Activated gamma-delta T cell treated with anti-CD3 and anti-CD28 coated beads, Interleukin-2, amount 50 U/mL, for 16 hours (primary cell): ENCODE measurements around the gene CDYL2.

Source experiments
- DNase-seq: peaks from one replicate; pipeline ENCODE4 v3.0.0-alpha.2; 2020; ENCODE audit warnings: low read depth

CDYL2 gene

DNA sequence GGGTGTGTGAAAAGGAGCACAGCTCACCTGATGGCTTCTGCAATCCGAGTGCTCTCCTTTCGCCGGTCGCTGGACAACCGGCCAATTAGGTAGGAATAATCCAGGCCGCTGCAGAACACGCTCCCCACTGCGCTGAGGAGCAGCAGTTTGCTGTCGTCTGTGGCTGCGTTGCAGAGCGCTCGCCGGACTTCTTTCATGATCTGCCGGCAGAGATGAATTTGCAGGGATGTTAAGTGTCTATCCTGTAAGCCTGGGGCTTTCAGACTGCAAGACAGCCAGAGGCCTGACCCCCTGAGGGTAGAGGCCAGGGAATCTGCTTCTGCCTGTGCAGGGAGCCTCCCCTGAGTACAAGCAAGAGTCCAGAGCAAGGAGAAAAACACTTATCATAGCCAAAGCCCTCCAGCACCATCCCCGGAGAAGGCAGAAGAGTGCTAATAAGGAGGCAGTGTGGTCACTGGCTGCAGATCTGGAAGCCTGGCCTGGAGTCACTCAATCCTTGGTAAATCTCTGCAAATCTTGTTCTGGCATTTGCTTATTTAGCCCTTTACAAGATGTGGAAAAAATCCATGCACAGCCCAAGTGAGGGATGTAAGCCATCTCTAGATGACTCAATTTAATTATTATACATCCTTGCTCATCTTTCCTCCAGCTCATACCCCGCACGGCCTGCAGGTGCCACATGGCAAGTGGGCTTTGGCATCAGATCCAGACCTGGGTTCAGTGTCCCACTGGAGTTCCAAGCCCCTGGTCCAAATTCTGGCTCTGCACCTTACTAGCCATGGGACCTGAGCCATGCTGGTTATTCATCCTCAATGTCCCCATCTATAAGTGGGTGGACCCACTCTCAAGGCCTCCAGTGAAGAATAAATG, 183.4 kb downstream of the CDYL2 start:
- DNase-seq, result no peak

DNA sequence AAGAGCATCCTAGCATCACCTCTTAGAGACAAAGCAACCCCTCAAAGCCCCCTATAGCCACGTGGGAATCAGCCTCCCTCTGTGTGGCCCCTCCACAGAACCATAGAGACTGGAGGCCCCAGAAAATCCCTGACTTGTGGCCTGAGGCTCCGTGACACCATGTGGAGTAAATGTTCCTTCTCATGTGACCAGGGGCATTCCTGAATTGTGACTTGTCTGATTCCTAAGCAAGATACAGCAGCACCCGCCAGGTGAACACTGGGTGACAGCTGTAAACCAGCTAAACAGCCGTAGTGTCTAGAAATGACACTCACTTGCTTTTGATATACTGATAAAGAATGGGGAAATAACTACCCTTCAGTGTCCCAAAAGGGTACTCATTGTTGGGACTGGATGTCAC, 184.6 kb downstream of the CDYL2 start:
- DNase-seq, result no peak

DNA sequence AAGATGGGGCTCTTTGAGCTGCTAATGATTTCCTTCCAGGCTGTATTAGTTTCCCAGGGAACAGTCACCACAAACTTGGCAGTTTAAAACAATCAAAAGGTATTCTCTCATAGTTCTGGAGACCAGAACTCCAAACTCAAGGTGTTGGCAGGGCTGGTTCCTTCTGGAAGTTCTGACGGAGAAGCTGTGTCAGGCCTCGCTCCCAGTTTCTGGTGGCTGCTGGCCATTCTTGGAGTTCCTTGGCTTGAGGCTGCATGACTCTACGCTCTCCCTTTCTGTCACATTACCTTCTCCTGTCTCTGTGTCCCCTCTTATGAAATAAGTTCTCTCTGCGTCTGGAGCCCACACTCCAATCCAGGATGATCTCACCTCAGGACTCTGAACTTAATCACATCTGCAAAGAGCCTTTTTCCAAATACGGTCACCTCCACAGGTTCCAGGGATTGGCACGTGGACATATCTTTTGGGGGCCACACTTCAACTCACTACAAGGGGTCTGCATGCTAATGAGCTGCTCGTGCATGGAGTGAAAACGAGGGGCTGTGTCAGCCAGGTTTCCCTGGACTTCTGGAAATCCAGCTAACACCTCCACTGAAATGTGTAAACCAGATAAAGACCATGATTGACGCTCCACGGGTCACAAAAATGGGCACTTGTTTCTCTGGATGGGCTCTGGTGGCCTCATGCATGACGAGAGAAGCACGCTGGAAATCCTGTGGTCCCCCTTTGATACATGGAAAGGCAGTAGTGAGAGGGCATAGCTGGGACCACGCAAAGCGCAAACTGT, 185.3 kb downstream of the CDYL2 start:
- DNase-seq, result no peak

DNA sequence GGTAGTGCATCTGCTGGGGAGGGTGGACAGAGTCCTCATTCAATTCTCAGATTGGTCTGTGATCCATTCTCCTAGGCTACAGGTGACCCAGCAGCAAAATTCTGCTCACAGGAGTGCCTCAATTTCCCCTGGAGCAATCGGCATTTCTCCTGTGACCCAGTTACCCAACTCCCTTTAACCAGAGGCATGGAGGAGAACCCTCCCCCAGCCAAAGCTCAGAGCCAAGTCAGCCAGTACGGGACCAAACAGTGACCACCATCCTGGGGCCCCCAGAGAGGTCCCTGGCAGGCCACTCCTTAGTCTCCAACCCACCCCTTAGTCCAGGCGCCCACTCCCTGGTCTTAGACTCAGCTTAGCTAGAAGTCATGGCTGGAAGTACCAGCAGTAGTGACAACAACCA, 188.0 kb downstream of the CDYL2 start:
- no peak for DNase-seq

DNA sequence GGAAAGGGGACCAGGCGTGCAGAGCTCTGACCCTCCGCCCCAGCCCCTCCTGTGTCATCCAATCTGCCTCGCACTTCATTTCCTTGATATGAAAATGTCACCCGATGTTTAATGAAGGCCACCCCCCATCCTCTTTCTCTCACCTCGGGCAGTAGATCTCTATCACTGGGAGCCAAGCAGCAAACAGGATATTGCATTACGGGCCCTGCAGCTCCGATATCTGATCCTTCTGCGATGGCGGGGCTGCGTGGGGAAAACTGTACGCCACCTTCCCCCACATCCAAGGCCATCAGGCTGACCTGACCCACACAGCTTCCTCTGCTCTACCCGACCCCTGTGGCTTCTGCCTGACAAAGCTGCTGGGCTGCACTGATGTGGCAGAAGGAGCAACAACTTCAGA, 188.7 kb downstream of the CDYL2 start:
- no peak for DNase-seq

DNA sequence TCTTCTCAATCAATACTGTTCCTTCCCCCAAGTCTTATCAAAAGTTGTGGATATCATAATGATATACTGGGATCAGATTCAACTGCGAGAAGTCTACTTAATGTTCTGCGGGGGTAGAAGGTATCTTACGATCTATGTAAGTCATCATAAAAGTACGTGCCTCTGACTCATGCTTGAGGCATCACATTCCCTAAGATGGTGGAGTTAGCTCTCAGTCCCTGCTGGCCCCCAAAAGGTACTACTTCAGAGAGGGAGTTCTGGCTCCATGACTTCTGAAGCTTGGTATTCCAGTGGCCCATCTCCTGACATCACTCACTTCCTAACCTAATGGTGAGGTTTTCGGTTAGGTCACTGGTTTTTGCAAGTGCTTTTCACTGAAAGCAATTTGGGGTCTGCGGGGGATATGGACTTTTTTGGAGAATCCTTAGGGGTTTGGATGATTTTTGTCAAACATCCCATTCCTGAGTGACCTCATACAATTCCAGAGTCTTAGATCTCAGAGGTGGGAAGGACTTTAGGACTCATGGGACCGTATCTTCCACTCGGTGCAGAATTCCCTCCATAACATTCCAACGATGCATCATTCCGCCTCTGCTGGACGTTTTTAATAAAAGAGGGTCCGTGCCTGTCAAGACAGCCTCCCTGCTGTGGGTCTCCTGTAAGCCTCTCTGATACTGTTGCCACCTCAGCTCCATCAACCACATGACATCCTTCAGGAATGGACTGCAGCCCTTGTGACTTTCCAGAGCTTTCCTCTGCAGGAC, 189.3 kb downstream of the CDYL2 start:
- no peak for DNase-seq

DNA sequence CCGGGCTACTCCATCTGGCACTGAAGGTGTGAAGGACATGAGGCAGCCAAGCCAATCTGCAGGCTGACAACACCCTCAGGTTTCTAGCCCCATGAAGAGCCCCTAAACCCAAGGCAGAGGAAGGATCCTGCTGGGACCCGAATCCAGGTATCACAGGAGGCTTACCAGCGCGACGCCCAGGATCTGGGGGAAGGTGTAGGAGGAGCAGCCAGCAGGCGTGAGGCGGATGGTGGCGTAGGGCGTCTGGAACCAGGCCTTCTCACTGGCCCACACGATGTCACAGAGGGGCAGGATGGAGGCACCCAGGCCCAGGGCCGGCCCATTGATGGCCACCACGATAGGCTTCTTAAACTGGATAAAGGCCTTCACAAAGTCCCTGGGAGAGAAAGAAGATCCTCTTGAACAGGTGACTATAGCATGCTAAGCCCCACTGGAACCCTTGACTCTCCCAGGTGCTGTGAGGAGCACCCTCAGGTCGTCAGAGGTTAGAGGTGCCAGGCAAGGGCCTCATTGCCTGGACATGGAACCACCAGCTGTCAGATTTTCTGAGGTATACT, 191.9 kb downstream of the CDYL2 start:
- no peak for DNase-seq

DNA sequence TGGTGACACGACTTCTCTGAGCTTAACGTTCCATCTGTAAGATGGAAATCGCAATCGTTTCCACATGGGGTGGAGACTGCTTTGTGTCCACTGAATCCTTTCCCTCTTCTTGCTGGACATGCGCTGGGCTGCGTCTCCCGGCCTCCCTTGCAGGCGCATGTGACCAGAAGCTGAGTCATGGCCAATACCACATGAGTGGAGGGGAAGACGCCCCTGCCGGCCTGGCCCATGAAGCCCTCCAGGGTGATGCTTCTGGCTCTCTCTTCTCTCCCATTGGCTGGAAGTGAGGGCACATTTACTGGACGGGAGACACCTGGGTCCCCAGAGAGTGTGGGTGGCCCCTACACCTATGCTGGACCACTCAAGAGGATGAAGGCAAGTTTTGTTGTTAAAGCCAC, 192.5 kb downstream of the CDYL2 start:
- no peak for DNase-seq

DNA sequence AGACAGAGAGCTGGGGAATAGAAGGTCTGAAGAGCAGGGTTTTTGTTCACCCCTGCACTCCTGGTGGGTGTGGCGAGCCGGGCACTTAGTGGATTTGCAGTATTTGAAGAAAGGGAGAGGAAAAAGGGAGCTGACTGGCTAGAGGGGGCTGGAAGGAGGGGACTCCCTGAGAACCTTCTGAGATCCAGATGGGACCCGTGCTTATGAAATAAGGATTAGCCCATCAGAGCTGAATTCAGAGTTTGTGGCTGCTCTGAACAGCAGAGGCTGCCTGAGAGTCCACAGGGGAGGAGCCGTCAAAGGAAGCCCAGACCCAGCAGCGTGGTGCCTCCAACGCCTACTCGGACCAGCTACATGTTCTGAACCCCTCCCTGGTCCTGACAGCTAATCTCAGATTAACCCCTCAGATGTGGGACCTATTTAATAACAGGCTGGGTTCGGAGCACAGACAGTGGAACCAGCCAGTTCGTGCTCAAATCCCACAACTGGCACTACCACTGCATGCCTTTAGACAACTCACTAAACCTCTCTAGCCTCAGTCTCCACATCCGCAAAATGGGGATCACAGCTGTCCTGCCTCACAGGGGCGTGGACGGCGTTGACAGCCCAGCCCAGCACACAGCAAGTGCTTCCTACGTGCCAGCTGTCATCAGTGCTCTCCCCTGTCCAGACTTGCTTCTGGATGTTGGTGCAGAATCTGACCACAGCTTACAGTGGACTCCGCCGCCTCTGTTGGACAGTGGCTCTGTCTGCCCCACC, 193.0 kb downstream of the CDYL2 start:
- DNase-seq, result no peak

DNA sequence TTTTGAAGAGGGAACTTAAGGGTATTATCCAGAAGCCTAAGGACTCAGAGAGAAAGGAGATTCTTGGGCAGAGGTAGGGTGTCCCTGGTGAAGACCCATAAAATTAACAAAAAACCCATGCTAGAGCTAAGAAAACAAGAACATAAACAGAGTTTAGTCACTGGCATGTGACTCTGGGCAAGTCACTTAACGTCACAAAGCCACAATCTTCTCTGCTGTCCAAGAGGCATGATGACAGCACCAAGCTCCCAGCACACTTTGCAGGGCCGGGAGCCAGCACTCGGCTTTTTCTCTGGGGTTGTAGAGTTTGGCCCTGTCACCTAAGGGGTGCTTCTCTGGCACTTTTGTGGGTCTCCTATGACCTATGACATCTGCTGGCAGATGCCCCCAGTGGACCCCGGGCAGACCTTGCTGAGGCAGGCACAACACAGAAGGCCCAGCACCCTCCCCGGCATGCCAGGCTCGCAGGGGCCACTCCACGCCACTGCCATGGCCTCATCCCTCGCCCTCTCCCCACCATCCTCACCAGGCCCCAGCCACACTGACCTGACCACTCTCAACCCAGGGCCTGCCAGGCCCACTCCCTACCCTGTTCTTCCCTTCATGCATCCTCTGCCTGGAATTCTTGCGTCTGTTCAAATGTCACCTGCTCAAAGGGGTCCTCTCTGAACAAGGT, 193.8 kb downstream of the CDYL2 start:
- DNase-seq, result no peak

DNA sequence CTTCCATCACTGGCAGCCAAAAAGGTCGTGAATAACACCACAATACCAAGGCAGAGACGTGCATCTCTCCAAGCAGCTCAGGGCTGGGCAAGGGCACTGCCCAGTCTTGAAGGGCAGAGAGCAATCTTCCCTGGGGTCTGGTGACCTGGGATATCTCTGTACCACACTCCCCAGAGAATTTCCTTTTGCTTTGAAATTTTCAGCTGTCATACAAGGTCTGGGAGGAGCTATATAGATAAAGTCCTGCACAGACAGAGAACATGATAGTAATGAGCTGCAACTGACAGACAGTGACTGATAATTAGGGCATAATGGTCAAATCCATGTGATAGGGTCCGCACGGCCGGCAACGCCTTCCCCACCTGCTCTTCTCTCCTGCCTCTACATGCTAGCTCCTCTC, 195.5 kb downstream of the CDYL2 start:
- DNase-seq, result no peak

DNA sequence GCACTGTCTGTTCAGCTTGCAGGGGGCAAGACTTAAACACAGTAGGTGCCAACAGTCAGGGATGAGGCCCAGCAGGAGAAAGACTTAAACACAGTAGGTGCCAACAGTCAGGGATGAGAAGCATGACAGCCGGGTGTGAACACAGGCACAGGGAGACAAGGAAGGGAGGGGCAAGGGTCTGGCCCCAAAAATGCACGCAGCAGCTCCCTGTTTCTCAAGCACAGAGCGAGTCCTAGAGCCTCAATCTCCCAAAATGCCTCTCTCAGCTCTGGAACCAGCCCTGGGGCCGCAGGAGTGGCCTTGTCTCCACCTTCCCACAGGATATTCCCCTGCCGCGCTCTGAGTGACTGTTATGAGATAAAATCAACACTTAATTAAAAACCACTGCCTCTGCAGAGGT, 197.2 kb downstream of the CDYL2 start:
- DNase-seq, result no peak

DNA sequence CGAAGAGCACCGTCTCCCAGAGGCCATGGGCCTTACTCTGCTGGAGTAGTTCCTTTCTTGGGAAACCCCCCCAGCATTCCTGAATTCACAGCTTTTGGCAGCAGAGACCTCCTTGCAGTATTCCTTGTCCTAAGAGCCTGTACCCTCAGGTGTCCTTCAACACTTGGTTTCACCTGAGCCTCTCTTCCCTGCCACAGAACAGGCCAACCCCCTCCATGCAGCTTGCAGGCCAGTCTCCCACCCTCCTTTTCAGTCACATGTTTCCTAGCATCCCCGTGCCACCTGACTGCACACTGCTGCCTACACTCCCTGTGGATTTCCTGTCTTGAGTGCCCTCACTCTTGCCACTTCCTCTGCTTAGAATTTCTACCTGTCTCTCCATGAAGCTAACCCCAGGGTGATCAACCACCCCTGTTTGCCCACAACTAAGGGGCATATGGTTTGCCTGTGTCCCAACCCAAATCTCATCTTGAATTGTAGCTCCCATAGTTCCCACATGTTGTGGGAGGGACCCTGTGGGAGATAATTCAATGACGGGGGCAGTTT, 198.1 kb downstream of the CDYL2 start:
- DNase-seq, result no peak

DNA sequence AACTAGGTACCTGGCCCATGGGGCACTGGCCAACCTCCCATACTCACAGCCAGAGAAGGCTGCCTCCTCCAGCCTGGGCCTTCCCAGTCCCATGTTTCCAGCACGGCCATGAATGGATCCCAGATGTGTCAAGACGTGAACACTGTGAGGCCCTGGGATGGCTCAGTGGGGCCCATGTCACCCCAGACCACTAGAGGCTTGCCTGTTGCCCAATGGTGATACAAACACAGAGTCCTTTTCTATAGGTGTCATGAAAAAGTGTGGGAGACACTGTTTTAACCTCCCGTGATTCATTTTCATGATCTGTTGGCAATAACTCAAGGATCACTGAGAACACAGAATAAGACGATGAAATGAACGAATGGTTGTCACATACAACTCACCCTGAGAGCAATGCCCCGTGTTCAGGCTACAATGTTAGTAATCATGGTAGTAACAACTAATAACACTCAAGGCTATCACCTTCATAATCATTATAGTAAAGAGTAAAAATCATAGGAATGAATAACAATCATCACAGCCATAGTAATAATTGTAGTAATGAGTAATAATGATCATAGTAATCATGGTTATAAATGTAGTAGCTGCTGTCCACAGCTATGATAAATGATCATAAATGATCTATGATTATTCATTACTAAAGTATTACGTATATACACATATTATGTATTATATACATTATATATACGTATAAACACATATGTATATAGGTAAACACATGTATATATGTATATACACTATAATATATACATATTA, 199.6 kb downstream of the CDYL2 start:
- DNase-seq, result no peak

DNA sequence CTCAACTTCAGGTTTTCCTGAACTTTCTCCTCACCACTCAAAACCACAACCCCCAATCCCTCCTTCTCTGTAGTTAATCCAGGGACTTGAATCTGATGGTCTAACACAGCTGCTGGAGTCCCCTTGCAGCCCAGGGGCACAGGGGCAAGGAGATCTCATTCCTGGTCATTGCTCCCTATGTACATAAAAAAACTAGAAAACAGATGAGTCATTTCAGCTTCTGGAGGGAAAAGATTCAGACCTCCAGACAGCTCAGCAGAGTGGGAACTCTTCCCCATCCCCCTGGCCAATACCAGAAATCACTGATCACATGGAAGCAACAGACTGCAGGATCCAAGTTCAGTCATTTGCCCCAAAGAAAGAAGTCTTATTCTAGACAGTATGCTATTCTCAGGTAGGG, 201.5 kb downstream of the CDYL2 start:
- no peak for DNase-seq

DNA sequence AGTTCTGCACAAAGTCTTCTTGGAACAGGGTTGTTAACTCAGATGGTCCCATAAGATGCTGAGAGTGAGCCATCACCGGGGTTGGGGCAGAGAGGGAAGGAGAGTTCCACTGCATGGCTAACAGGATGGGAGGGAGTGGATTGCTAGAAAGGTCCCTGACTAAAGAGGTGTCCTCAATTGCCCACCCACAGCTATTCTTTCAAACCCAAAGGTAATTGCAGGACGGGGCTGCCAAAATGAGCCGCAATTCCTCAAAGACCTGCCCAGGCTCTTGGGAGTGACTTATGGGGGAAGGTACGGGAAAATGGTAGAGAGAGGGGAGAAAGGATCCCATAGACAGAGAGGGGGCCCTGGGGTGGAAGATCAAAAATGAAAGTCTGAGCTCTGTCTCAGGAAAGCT, 203.2 kb downstream of the CDYL2 start:
- no peak for DNase-seq

DNA sequence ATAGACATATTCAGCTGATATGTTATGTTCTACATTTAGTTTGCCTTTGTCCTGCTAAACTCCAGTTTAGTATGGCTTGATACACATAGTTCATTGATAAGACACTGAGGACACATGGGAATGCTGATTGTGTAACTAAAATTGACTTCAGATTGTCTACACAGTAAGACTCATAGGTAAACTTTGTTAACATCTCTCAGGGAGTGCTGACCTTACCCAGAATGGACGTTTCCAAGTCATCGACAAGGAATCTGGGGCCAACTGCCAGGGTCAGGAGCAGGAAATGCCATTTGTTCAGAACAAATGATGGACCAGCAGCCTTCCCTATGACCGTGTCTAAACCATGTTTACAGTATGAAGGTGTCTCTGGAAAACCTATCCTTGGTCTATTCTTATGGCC, 204.9 kb downstream of the CDYL2 start:
- DNase-seq, result no peak

DNA sequence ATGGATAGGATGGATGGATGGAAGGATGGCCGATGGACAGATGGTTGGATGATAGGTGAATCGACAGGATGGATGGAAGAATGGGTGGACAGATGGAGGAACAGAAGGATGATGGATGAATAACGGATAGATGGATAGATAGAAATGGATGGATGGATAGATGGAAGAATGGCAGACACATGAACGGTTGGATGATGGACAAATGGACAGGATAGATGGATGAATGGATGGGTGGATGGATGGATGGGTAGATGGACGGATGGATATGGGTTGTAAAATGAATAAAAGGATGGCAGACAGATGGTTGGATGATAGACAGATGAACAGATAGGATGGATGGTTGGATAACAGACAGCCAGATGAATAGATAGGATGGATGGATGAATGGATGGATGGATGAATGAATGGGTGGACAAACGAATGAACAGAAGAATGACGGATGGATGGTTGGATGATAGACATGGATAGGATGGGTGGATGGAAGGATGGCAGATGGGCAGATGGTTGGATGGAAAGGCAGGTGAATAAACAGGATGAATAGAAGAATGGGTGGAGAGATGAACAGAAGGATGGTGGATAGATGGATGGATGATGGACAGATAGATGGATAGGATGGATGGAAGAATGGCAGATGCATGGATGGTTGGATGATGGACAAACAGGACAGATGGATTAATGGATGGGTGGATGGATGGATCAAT, 207.7 kb downstream of the CDYL2 start:
- no peak for DNase-seq

DNA sequence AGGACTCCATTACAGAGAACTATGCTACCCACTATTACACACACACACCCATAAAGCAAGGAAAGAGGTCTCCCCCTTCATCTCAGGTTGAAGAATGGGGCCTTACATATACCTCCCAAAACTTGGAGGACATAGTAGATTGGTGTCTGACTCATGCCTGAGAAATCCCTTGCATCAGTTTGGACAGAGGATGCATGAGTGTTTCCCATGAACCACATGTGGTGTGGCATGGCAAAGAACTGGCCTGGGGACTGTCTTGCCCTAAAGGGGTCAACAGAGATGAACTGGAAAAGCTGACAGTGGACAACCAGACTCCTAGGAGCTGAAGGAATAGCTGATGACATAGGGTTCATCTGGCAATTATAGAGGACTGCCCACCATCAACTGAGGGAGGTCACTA, 209.6 kb downstream of the CDYL2 start:
- no peak for DNase-seq
